ENCODE measurements around the gene AXIN1. TPM values are rescaled to one million over a fixed set of nuclear protein-coding genes. Genes with fewer than 3 reads are reported as not detected.
"Not testable (repeated sequence)": the region's sequence is repeated elsewhere in the genome, so short reads cannot be mapped to it uniquely, and the experiment has no call there.

The AXIN1 gene
- total RNA-seq, 1 donor from 2014 or later: 30.6 TPM

- H3K36me3 Mint-ChIP-seq: no peaks in the 10 kb centered on the region
- no peak for TF ChIP-seq CTCF (conservative IDR thresholded peaks at IDR 0.05)
- H3K4me1 Mint-ChIP-seq (ENCODE audit: unreplicated experiment): peaks cover 13% of the 10 kb centered on the region
- H3K27me3 Mint-ChIP-seq: peaks cover 5% of the 10 kb centered on the region
- peak overlapping the region; percentile 31 for H3K4me3 Mint-ChIP-seq
- peak overlapping the region; percentile 29 for H3K27ac Mint-ChIP-seq
- DNase-seq (ENCODE audit: extremely low spot score, unreplicated experiment): no peak
- no peaks in the 10 kb centered on the region for H3K9me3 Mint-ChIP-seq
These were observed 26.8 kb upstream of the AXIN1 start for GRCh38 chr16:379183-379960.

- no peaks in the 10 kb centered on the region for H3K36me3 Mint-ChIP-seq
- peaks cover 7% of the 10 kb centered on the region for H3K4me1 Mint-ChIP-seq (ENCODE audit: unreplicated experiment)
- H3K27ac Mint-ChIP-seq: peak overlapping the region; percentile 29
- H3K4me3 Mint-ChIP-seq: peak overlapping the region; percentile 31
- no peaks in the 10 kb centered on the region for H3K9me3 Mint-ChIP-seq
- TF ChIP-seq CTCF (conservative IDR thresholded peaks at IDR 0.05): no peak
- peaks cover 5% of the 10 kb centered on the region for H3K27me3 Mint-ChIP-seq
- no peak for DNase-seq (ENCODE audit: extremely low spot score, unreplicated experiment)
These were observed 26.3 kb upstream of the AXIN1 start for GRCh38 chr16:378821-379182.

GRCh38 chr16:378113-378820, 25.7 kb upstream of the AXIN1 start:
- not testable (repeated sequence) for H3K36me3 Mint-ChIP-seq; H3K4me3 Mint-ChIP-seq; H3K27me3 Mint-ChIP-seq; H3K27ac Mint-ChIP-seq; DNase-seq (ENCODE audit: extremely low spot score, unreplicated experiment); H3K9me3 Mint-ChIP-seq; H3K4me1 Mint-ChIP-seq (ENCODE audit: unreplicated experiment)

- TF ChIP-seq CTCF (conservative IDR thresholded peaks at IDR 0.05): no peak
- no peaks in the 10 kb centered on the region for H3K9me3 Mint-ChIP-seq
- DNase-seq (ENCODE audit: extremely low spot score, unreplicated experiment): no peak
- H3K27ac Mint-ChIP-seq: no peak overlapping the region
- no peak overlapping the region for H3K4me3 Mint-ChIP-seq
- no peaks in the 10 kb centered on the region for H3K36me3 Mint-ChIP-seq
- no peaks in the 10 kb centered on the region for H3K27me3 Mint-ChIP-seq
- no peaks in the 10 kb centered on the region for H3K4me1 Mint-ChIP-seq (ENCODE audit: unreplicated experiment)
These were observed 25.0 kb upstream of the AXIN1 start for GRCh38 chr16:377419-377951.

- Mint-ChIP-seq H3K4me3 (no peak overlapping the region), H3K9me3 (no peaks in the 10 kb centered on the region), H3K27ac (no peak overlapping the region), H3K27me3 (no peaks in the 10 kb centered on the region), H3K4me1 (ENCODE audit: unreplicated experiment) (no peaks in the 10 kb centered on the region), H3K36me3 (no peaks in the 10 kb centered on the region)
- no peak for DNase-seq (ENCODE audit: extremely low spot score, unreplicated experiment)
- no peak for TF ChIP-seq CTCF (conservative IDR thresholded peaks at IDR 0.05)
These were observed 24.4 kb upstream of the AXIN1 start for GRCh38 chr16:376817-377418.

Measured in type B pancreatic cell (in vitro differentiated cells).